GM23248 (cell line): ENCODE data around the gene S100A13.

Experiments used
- EZH2 ChIP-seq: fragments of 200-600 bp; sonication (generic); IDR thresholded peaks from 2 replicates; pipeline ENCODE4 v1.6.1; 2018; ENCODE audit warnings: antibody characterized with exemption, mild to moderate bottlenecking; ENCODE audit not compliant: insufficient read depth, poor library complexity, severe bottlenecking
- EZH2phosphoT487 ChIP-seq: fragments of 200-600 bp; sonication (generic); IDR thresholded peaks from 2 replicates; pipeline ENCODE4 v1.6.1; 2018; ENCODE audit warnings: antibody characterized with exemption, moderate library complexity, mild to moderate bottlenecking, low read depth; ENCODE audit not compliant: insufficient read depth

GRCh38 chr1:153670257-153670858, 43.1 kb upstream of the S100A13 start:
- TF ChIP-seq EZH2 (no peak), EZH2phosphoT487 (no peak)
